GM12878 (cell line): ENCODE data around the gene SHC3.

Experiments
- FOXM1 ChIP-seq: IDR thresholded peaks from 2 replicates; pipeline ENCODE4 v1.6.1; 2012; ENCODE audit warnings: low read depth, mild to moderate bottlenecking, inconsistent platforms, low read length, moderate library complexity
- HDAC2 ChIP-seq: fragments of 200-600 bp; sonication (generic); IDR thresholded peaks from 2 replicates; pipeline ENCODE4 v1.6.1; 2017
- SMC3 ChIP-seq: IDR thresholded peaks from 2 replicates; pipeline ENCODE4 v1.6.1; 2011; ENCODE audit warnings: low read length, improper control_type of control experiment, borderline replicate concordance

- TF ChIP-seq HDAC2 (no peak), FOXM1 (no peak), SMC3 (no peak)
Measured at GRCh38 chr9:88996046-88996920, 182.3 kb downstream of the SHC3 start.
